ENCODE results near the gene MYH11. TPM values are rescaled to one million over a fixed set of nuclear protein-coding genes. Genes with fewer than 3 reads are reported as not detected.

Gene MYH11
- total and polyA plus RNA-seq, 2 of the 13 experiments (the other 11 are each of a cell fraction or from before 2014, with no cell fraction given): not detected

DNA sequence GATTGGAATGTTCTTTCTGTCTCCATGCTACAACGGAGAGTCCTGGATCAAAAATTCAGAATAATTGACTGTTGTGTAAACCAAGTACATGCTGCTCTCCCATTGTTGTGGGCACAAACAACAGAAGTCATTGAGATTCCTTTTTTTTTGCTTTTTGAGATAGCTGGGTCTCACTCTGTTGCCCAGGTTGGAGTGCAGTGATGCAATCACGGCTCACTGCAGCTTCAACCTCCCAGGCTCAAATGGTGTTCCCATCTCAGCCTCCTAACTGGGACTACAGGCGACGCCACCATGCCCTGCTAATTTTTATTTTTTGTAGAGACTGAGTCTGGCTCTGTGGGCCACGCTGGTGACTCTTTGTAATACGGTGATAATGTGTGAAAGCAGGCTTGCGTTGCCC lies 182.3 kb downstream of the MYH11 start (continued):
- TF ChIP-seq KIAA2018 (CRISPR knock-in tag; IDR thresholded peaks at IDR 0.05; ENCODE audit: borderline replicate concordance) (no peak), NR0B2 (CRISPR knock-in tag; IDR thresholded peaks at IDR 0.05) (no peak), RAD51 (IDR thresholded peaks at IDR 0.05; ENCODE audit: borderline replicate concordance) (no peak), CBX5 (CRISPR knock-in tag; IDR thresholded peaks at IDR 0.05; ENCODE audit: borderline replicate concordance) (no peak), NCOR1 (IDR thresholded peaks at IDR 0.05; ENCODE audit: borderline replicate concordance, low read length) (no peak), REL (CRISPR knock-in tag; conservative IDR thresholded peaks at IDR 0.05) (no peak), MNT (IDR thresholded peaks at IDR 0.05) (no peak), MAFG (CRISPR knock-in tag; IDR thresholded peaks at IDR 0.05) (no peak), CEBPB (IDR thresholded peaks at IDR 0.05; ENCODE audit: borderline replicate concordance, low read depth, low read length) (peak; percentile 71), GMEB2 (CRISPR knock-in tag; IDR thresholded peaks at IDR 0.05; ENCODE audit: low read depth) (no peak), ZNF121 (CRISPR knock-in tag; IDR thresholded peaks at IDR 0.05) (peak; percentile 88), ATF7 (IDR thresholded peaks at IDR 0.05) (peak; percentile 36; the same call in 1 of the 2 replicates), ATF7 (CRISPR knock-in tag; IDR thresholded peaks at IDR 0.05) (no peak)
- TF ChIP-seq, protein P1, sequence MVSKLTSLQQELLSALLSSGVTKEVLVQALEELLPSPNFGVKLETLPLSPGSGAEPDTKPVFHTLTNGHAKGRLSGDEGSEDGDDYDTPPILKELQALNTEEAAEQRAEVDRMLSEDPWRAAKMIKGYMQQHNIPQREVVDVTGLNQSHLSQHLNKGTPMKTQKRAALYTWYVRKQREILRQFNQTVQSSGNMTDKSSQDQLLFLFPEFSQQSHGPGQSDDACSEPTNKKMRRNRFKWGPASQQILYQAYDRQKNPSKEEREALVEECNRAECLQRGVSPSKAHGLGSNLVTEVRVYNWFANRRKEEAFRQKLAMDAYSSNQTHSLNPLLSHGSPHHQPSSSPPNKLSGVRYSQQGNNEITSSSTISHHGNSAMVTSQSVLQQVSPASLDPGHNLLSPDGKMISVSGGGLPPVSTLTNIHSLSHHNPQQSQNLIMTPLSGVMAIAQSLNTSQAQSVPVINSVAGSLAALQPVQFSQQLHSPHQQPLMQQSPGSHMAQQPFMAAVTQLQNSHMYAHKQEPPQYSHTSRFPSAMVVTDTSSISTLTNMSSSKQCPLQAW (CRISPR knock-in tag; IDR thresholded peaks at IDR 0.05): 0 out of 2 replicates have a peak, but pooled peaks have one; percentile 31
- TF ChIP-seq, protein P2, sequence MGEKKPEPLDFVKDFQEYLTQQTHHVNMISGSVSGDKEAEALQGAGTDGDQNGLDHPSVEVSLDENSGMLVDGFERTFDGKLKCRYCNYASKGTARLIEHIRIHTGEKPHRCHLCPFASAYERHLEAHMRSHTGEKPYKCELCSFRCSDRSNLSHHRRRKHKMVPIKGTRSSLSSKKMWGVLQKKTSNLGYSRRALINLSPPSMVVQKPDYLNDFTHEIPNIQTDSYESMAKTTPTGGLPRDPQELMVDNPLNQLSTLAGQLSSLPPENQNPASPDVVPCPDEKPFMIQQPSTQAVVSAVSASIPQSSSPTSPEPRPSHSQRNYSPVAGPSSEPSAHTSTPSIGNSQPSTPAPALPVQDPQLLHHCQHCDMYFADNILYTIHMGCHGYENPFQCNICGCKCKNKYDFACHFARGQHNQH (CRISPR knock-in tag; IDR thresholded peaks at IDR 0.05): no peak

All from HepG2 (cell line).